Stimulated activated CD4-positive, alpha-beta T cell treated with anti-CD3 and anti-CD28 coated beads, TNF-alpha, amount 100 ng/mL, for 4 hours (primary cell): ENCODE data around the gene POU2F3.

Experiments
- DNase-seq, 3 experiments: peaks; one replicate each; pipeline ENCODE4 v3.0.0-alpha.2; 2020; ENCODE audit warnings: low read depth in 3 of 3

POU2F3 gene

GRCh38 chr11:120239713-120240640 is at the start of gene POU2F3:
Gene POU2F3, plus strand, starts transcription at chr11:120240140. Its CDS starts 204 bp downstream, at chr11:120240344.
- no peak for DNase-seq

GRCh38 chr11:120191058-120191457 is 48.9 kb upstream of the POU2F3 start:
- DNase-seq = no peak

- no peak for DNase-seq
These were observed 46.9 kb upstream of the POU2F3 start for GRCh38 chr11:120192831-120193625.

GRCh38 chr11:120194166-120194565 is 45.8 kb upstream of the POU2F3 start:
- DNase-seq = no peak

GRCh38 chr11:120195601-120196320 is 44.2 kb upstream of the POU2F3 start:
- DNase-seq = no peak

GRCh38 chr11:120196826-120197225 is 43.1 kb upstream of the POU2F3 start:
- DNase-seq = no peak

GRCh38 chr11:120197251-120197891 is 42.6 kb upstream of the POU2F3 start:
- no peak for DNase-seq

- DNase-seq = no peak
These were observed 42.0 kb upstream of the POU2F3 start for GRCh38 chr11:120197977-120198376.

GRCh38 chr11:120198403-120198786 is 41.5 kb upstream of the POU2F3 start:
- DNase-seq = no peak

- DNase-seq = no peak
These were observed 41.0 kb upstream of the POU2F3 start for GRCh38 chr11:120198787-120199469.

- no peak for DNase-seq
These were observed 40.3 kb upstream of the POU2F3 start for GRCh38 chr11:120199613-120200012.

- no peak for DNase-seq
These were observed 39.3 kb upstream of the POU2F3 start for GRCh38 chr11:120200677-120201076.

GRCh38 chr11:120201653-120202052 is 38.3 kb upstream of the POU2F3 start:
- no peak for DNase-seq

GRCh38 chr11:120203626-120204025 is 36.3 kb upstream of the POU2F3 start:
- DNase-seq = no peak

- DNase-seq = no peak
These were observed 34.3 kb upstream of the POU2F3 start for GRCh38 chr11:120205596-120206161.

- DNase-seq = no peak
These were observed 32.4 kb upstream of the POU2F3 start for GRCh38 chr11:120207512-120207911.

- DNase-seq = no peak
These were observed 31.9 kb upstream of the POU2F3 start for GRCh38 chr11:120208001-120208441.

- DNase-seq = no peak
These were observed 31.2 kb upstream of the POU2F3 start for GRCh38 chr11:120208777-120209176.

- no peak for DNase-seq
These were observed 30.0 kb upstream of the POU2F3 start for GRCh38 chr11:120209746-120210625.
